ENCODE results near the gene OR4D9. TPM values are rescaled to one million over a fixed set of nuclear protein-coding genes. Genes with fewer than 3 reads are reported as not detected.

The OR4D9 gene
- not detected in 2 replicates for polyA plus RNA-seq (2013)

DNA sequence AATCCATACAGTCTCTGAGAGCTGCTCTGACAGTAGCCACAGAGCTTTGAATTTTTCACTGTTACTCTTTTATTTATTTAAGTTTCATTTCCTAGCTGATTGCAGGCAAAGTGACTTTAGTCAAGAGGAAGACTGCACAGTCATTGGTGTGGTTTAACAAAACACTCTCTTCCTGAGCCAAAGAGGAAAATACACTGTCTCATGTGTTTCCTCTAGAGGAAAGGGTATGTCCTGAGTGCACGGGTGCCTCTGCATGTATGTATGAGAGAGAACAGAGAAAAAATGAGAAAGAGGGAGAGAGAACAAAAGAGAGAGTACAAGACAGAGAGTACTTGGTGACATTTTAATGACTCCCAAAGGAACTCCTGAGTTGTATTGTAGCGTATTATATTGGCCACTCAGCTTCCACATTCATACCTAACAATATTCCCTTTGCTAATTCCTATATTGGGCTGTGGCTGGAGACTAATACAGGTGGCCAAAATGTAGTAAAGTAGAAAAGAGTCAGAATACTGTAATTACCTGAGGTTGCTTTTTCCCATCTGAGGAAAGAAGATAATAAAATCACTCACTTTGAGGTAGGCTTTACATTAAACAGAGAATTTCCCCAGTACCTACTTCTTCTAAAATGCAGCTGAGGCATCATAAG lies at the start of gene OR4D9:
Gene OR4D9 (plus strand): TSS at position 599 of the 649 bp plus-strand sequence. CDS start 3,374 bp downstream, outside the sequence.
- Histone ChIP-seq H4K12ac (ENCODE audit: low read depth, low read length) (no peak within 1 kb of the TSS), H3K79me2 (ENCODE audit: control insufficient read depth, insufficient read depth, low read length, poor library complexity) (no peaks in the 10 kb centered on the region), H2BK5ac (ENCODE audit: low read depth, low read length, poor library complexity) (no peak within 1 kb of the TSS), H3K14ac (ENCODE audit: low read length) (no peak within 1 kb of the TSS), H3K36me3 (ENCODE audit: control insufficient read depth in 1 of 2, insufficient read depth in 2 of 2, low read length in 2 of 2) (no peaks in the 10 kb centered on the region), H3K9ac (ENCODE audit: low read length) (no peak within 1 kb of the TSS), H3K23ac (ENCODE audit: low read length) (no peak within 1 kb of the TSS), H3K79me1 (ENCODE audit: low read length) (no peaks in the 10 kb centered on the region), H3K4me1 (ENCODE audit: control insufficient read depth in 1 of 2, insufficient read depth in 2 of 2, low read length in 2 of 2) (no peaks in the 10 kb centered on the region), H2BK120ac (ENCODE audit: insufficient read depth, low read length, poor library complexity) (no peak within 1 kb of the TSS), H3K9me3 (ENCODE audit: insufficient read depth, low read depth, low read length) (no peaks in the 10 kb centered on the region), H2AFZ (ENCODE audit: insufficient read depth, low read length, poor library complexity) (no peak within 1 kb of the TSS), H3K27ac (ENCODE audit: low read depth, low read length) (no peak within 1 kb of the TSS), H2AK5ac (ENCODE audit: low read length) (no peak within 1 kb of the TSS), H3K4ac (ENCODE audit: low read depth, low read length) (no peak within 1 kb of the TSS), H3K27me3 (ENCODE audit: insufficient read depth, low read length) (no peaks in the 10 kb centered on the region), H3K4me2 (ENCODE audit: low read length) (no peak within 1 kb of the TSS), H2BK12ac (ENCODE audit: low read length) (no peak within 1 kb of the TSS), H3K4me3 (ENCODE audit: low read depth, low read length) (no peak within 1 kb of the TSS), H3K18ac (ENCODE audit: low read length) (no peak within 1 kb of the TSS), H4K91ac (ENCODE audit: low read depth, low read length) (no peak within 1 kb of the TSS), H4K8ac (ENCODE audit: low read depth, low read length) (no peak within 1 kb of the TSS)
- DNase-seq = no peak
- no CpG with 5 or more reads among the region's 2 CpGs for WGBS (ENCODE audit: extremely low coverage, insufficient coverage, insufficient read length)

- Histone ChIP-seq H3K18ac (ENCODE audit: low read length) (no peak overlapping the region), H2AK5ac (ENCODE audit: low read length) (no peak overlapping the region), H3K36me3 (ENCODE audit: control insufficient read depth in 1 of 2, insufficient read depth in 2 of 2, low read length in 2 of 2) (no peaks in the 10 kb centered on the region), H2BK5ac (ENCODE audit: low read depth, low read length, poor library complexity) (no peak overlapping the region), H3K27ac (ENCODE audit: low read depth, low read length) (no peak overlapping the region), H4K12ac (ENCODE audit: low read depth, low read length) (no peak overlapping the region), H3K9me3 (ENCODE audit: insufficient read depth, low read depth, low read length) (no peaks in the 10 kb centered on the region), H3K4me2 (ENCODE audit: low read length) (no peak overlapping the region), H3K79me1 (ENCODE audit: low read length) (no peaks in the 10 kb centered on the region), H3K23ac (ENCODE audit: low read length) (no peak overlapping the region), H3K4me1 (ENCODE audit: control insufficient read depth in 1 of 2, insufficient read depth in 2 of 2, low read length in 2 of 2) (no peaks in the 10 kb centered on the region), H4K91ac (ENCODE audit: low read depth, low read length) (no peak overlapping the region), H3K14ac (ENCODE audit: low read length) (no peak overlapping the region), H3K4me3 (ENCODE audit: low read depth, low read length) (no peak overlapping the region), H3K79me2 (ENCODE audit: control insufficient read depth, insufficient read depth, low read length, poor library complexity) (no peaks in the 10 kb centered on the region), H4K8ac (ENCODE audit: low read depth, low read length) (no peak overlapping the region), H3K9ac (ENCODE audit: low read length) (no peak overlapping the region), H2BK12ac (ENCODE audit: low read length) (no peak overlapping the region), H3K27me3 (ENCODE audit: insufficient read depth, low read length) (no peaks in the 10 kb centered on the region), H2BK120ac (ENCODE audit: insufficient read depth, low read length, poor library complexity) (no peak overlapping the region), H3K4ac (ENCODE audit: low read depth, low read length) (no peak overlapping the region), H2AFZ (ENCODE audit: insufficient read depth, low read length, poor library complexity) (no peak overlapping the region)
- WGBS (ENCODE audit: extremely low coverage, insufficient coverage, insufficient read length) = no CpG with 5 or more reads among the region's 5 CpGs
- DNase-seq = no peak
These were observed 48.1 kb upstream of the OR4D9 start for GRCh38 chr11:59463190-59463641.

- H3K27ac ChIP-seq (ENCODE audit: low read depth, low read length) = no peak within 1 kb of the TSS
These were observed 38.3 kb upstream of the OR4D9 start, which contains the start of gene OR4D10 for GRCh38 chr11:59473015-59473414. Gene OR4D10 (plus strand): TSS chr11:59473315. CDS start chr11:59477430, 4,115 bp downstream.

GRCh38 chr11:59475176-59475575 lies 36.2 kb upstream of the OR4D9 start:
- Histone ChIP-seq H3K4me3 (ENCODE audit: low read depth, low read length) (no peak overlapping the region), H3K4me1 (ENCODE audit: control insufficient read depth in 1 of 2, insufficient read depth in 2 of 2, low read length in 2 of 2) (no peaks in the 10 kb centered on the region), H3K14ac (ENCODE audit: low read length) (no peak overlapping the region), H4K12ac (ENCODE audit: low read depth, low read length) (no peak overlapping the region), H3K79me2 (ENCODE audit: control insufficient read depth, insufficient read depth, low read length, poor library complexity) (no peaks in the 10 kb centered on the region), H3K4ac (ENCODE audit: low read depth, low read length) (no peak overlapping the region), H3K79me1 (ENCODE audit: low read length) (no peaks in the 10 kb centered on the region), H4K91ac (ENCODE audit: low read depth, low read length) (no peak overlapping the region), H3K27me3 (ENCODE audit: insufficient read depth, low read length) (no peaks in the 10 kb centered on the region), H2BK12ac (ENCODE audit: low read length) (no peak overlapping the region), H3K9ac (ENCODE audit: low read length) (no peak overlapping the region), H2BK5ac (ENCODE audit: low read depth, low read length, poor library complexity) (no peak overlapping the region), H3K27ac (ENCODE audit: low read depth, low read length) (no peak overlapping the region), H3K18ac (ENCODE audit: low read length) (no peak overlapping the region), H3K36me3 (ENCODE audit: control insufficient read depth in 1 of 2, insufficient read depth in 2 of 2, low read length in 2 of 2) (no peaks in the 10 kb centered on the region), H2BK120ac (ENCODE audit: insufficient read depth, low read length, poor library complexity) (no peak overlapping the region), H3K23ac (ENCODE audit: low read length) (no peak overlapping the region), H3K9me3 (ENCODE audit: insufficient read depth, low read depth, low read length) (no peaks in the 10 kb centered on the region), H2AFZ (ENCODE audit: insufficient read depth, low read length, poor library complexity) (no peak overlapping the region), H4K8ac (ENCODE audit: low read depth, low read length) (no peak overlapping the region), H3K4me2 (ENCODE audit: low read length) (no peak overlapping the region), H2AK5ac (ENCODE audit: low read length) (no peak overlapping the region)
- WGBS (ENCODE audit: extremely low coverage, insufficient coverage, insufficient read length) = no CpG with 5 or more reads among the region's 9 CpGs
- no peak for DNase-seq

More at GRCh38 chr11:59473015-59473414, 38.3 kb upstream of the OR4D9 start, which contains the start of gene OR4D10:
- Histone ChIP-seq H3K4me2 (ENCODE audit: low read length) (no peak within 1 kb of the TSS), H3K4me3 (ENCODE audit: low read depth, low read length) (no peak within 1 kb of the TSS), H4K91ac (ENCODE audit: low read depth, low read length) (no peak within 1 kb of the TSS), H3K4me1 (ENCODE audit: control insufficient read depth in 1 of 2, insufficient read depth in 2 of 2, low read length in 2 of 2) (no peaks in the 10 kb centered on the region), H4K8ac (ENCODE audit: low read depth, low read length) (no peak within 1 kb of the TSS), H3K9ac (ENCODE audit: low read length) (no peak within 1 kb of the TSS), H2BK12ac (ENCODE audit: low read length) (no peak within 1 kb of the TSS), H2AFZ (ENCODE audit: insufficient read depth, low read length, poor library complexity) (no peak within 1 kb of the TSS), H3K36me3 (ENCODE audit: control insufficient read depth in 1 of 2, insufficient read depth in 2 of 2, low read length in 2 of 2) (no peaks in the 10 kb centered on the region), H2BK120ac (ENCODE audit: insufficient read depth, low read length, poor library complexity) (no peak within 1 kb of the TSS), H3K79me1 (ENCODE audit: low read length) (no peaks in the 10 kb centered on the region), H2BK5ac (ENCODE audit: low read depth, low read length, poor library complexity) (no peak within 1 kb of the TSS), H3K4ac (ENCODE audit: low read depth, low read length) (no peak within 1 kb of the TSS), H3K9me3 (ENCODE audit: insufficient read depth, low read depth, low read length) (no peaks in the 10 kb centered on the region), H2AK5ac (ENCODE audit: low read length) (no peak within 1 kb of the TSS), H4K12ac (ENCODE audit: low read depth, low read length) (no peak within 1 kb of the TSS), H3K27me3 (ENCODE audit: insufficient read depth, low read length) (no peaks in the 10 kb centered on the region), H3K14ac (ENCODE audit: low read length) (no peak within 1 kb of the TSS), H3K18ac (ENCODE audit: low read length) (no peak within 1 kb of the TSS), H3K23ac (ENCODE audit: low read length) (no peak within 1 kb of the TSS), H3K79me2 (ENCODE audit: control insufficient read depth, insufficient read depth, low read length, poor library complexity) (no peaks in the 10 kb centered on the region)
- DNase-seq = no peak
